K562 (cell line): Measurements from ENCODE around the gene ABCA13.

Experiments
- BHLHE40 ChIP-seq: IDR thresholded peaks from 2 replicates; pipeline ENCODE4 v1.6.1; 2011; ENCODE audit warnings: low read length, improper control_type of control experiment
- BMI1 ChIP-seq: fragments of 150-350 bp; IDR thresholded peaks from 2 replicates; pipeline ENCODE4 v1.6.1; 2014; ENCODE audit warnings: low read length
- CBX8 ChIP-seq: fragments of 200-600 bp; sonication (generic); IDR thresholded peaks from 2 replicates; pipeline ENCODE4 v1.6.1; 2012; ENCODE audit warnings: borderline replicate concordance, mixed run types, low read depth, mild to moderate bottlenecking, moderate library complexity, mixed read lengths, low read length, control low read depth, inconsistent platforms; ENCODE audit not compliant: poor library complexity, severe bottlenecking; ENCODE audit errors: extremely low read depth
- CEBPB ChIP-seq: fragments of 450-650 bp; IDR thresholded peaks from 2 replicates; pipeline ENCODE4 v1.6.1; 2016; ENCODE audit warnings: missing genetic modification characterization, missing compliant biosample characterization
- CREM ChIP-seq: IDR thresholded peaks from 2 replicates; pipeline ENCODE4 v1.6.1; 2014; ENCODE audit warnings: antibody characterized with exemption, low read depth
- EP300 ChIP-seq: IDR thresholded peaks from 2 replicates; pipeline ENCODE4 v1.6.1; 2012; ENCODE audit warnings: low read length, improper control_type of control experiment
- KLF6 ChIP-seq: fragments of 250-450 bp; sonication (Bioruptor Pico); IDR thresholded peaks from 2 replicates; pipeline ENCODE4 v1.4.0; 2020; ENCODE audit warnings: mild to moderate bottlenecking, moderate library complexity, borderline replicate concordance
- MAFF ChIP-seq: IDR thresholded peaks from 2 replicates; pipeline ENCODE4 v1.6.1; 2012; ENCODE audit warnings: low read length, improper control_type of control experiment
- ZBTB8A ChIP-seq: fragments of 450-650 bp; IDR thresholded peaks from 2 replicates; pipeline ENCODE4 v1.6.1; 2018; ENCODE audit warnings: mild to moderate bottlenecking, moderate library complexity; ENCODE audit not compliant: partially characterized antibody
- ZSCAN29 ChIP-seq: fragments of 450-650 bp; IDR thresholded peaks from 2 replicates; pipeline ENCODE4 v1.6.1; 2017
- TF ChIP-seq, protein P1 (sequence below), 2 experiments: fragments of 450-650 bp; formaldehyde crosslinking in 1 of 2; IDR thresholded peaks; 2 replicates each; pipeline versions ENCODE4 v1.4.0 to v1.6.1; 2014 to 2020; ENCODE audit warnings: mild to moderate bottlenecking in 2 of 2, borderline replicate concordance in 1 of 2, low read depth in 1 of 2
- TF ChIP-seq, protein P2 (sequence below): sonication (generic); formaldehyde crosslinking; IDR thresholded peaks from 2 replicates; pipeline ENCODE4 v1.8.1; 2023; ENCODE audit warnings: mild to moderate bottlenecking, missing genetic modification reagents
- TF ChIP-seq, protein P3 (sequence below): IDR thresholded peaks from 2 replicates; pipeline ENCODE4 v1.6.1; 2012; ENCODE audit warnings: low read depth, low read length, improper control_type of control experiment, borderline replicate concordance
- TF ChIP-seq, protein P4 (sequence below): sonication (generic); formaldehyde crosslinking; IDR thresholded peaks from 2 replicates; pipeline ENCODE4 v1.8.1; 2022; ENCODE audit warnings: missing genetic modification reagents

DNA sequence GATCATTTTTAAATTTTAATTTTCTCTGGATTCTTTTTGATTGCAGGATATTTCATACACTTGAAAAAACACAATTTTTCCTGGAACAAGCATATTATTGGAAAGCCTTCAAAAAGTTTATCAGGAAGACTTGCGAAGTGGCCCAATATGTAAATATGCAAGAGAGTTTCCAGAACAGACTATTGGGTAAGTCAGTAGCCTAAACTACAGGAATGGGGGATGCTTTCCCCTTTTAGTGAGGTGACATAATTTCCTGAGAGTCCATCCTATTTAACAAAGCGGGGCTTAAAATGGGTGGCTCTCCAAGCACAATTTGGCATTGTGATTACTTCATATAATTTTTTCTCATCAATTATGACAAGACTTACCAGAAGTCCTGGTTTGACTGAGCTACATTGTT lies 77.9 kb downstream of the ABCA13 start:
- TF ChIP-seq ZSCAN29 = no peak
- TF ChIP-seq, protein P1, sequence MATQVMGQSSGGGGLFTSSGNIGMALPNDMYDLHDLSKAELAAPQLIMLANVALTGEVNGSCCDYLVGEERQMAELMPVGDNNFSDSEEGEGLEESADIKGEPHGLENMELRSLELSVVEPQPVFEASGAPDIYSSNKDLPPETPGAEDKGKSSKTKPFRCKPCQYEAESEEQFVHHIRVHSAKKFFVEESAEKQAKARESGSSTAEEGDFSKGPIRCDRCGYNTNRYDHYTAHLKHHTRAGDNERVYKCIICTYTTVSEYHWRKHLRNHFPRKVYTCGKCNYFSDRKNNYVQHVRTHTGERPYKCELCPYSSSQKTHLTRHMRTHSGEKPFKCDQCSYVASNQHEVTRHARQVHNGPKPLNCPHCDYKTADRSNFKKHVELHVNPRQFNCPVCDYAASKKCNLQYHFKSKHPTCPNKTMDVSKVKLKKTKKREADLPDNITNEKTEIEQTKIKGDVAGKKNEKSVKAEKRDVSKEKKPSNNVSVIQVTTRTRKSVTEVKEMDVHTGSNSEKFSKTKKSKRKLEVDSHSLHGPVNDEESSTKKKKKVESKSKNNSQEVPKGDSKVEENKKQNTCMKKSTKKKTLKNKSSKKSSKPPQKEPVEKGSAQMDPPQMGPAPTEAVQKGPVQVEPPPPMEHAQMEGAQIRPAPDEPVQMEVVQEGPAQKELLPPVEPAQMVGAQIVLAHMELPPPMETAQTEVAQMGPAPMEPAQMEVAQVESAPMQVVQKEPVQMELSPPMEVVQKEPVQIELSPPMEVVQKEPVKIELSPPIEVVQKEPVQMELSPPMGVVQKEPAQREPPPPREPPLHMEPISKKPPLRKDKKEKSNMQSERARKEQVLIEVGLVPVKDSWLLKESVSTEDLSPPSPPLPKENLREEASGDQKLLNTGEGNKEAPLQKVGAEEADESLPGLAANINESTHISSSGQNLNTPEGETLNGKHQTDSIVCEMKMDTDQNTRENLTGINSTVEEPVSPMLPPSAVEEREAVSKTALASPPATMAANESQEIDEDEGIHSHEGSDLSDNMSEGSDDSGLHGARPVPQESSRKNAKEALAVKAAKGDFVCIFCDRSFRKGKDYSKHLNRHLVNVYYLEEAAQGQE (IDR thresholded peaks at IDR 0.05; ENCODE audit: borderline replicate concordance) = no peak
- TF ChIP-seq, protein P1 (CRISPR knock-in tag; IDR thresholded peaks at IDR 0.05; ENCODE audit: low read depth) = no peak
- no peak for TF ChIP-seq ZBTB8A
- TF ChIP-seq, protein P2, sequence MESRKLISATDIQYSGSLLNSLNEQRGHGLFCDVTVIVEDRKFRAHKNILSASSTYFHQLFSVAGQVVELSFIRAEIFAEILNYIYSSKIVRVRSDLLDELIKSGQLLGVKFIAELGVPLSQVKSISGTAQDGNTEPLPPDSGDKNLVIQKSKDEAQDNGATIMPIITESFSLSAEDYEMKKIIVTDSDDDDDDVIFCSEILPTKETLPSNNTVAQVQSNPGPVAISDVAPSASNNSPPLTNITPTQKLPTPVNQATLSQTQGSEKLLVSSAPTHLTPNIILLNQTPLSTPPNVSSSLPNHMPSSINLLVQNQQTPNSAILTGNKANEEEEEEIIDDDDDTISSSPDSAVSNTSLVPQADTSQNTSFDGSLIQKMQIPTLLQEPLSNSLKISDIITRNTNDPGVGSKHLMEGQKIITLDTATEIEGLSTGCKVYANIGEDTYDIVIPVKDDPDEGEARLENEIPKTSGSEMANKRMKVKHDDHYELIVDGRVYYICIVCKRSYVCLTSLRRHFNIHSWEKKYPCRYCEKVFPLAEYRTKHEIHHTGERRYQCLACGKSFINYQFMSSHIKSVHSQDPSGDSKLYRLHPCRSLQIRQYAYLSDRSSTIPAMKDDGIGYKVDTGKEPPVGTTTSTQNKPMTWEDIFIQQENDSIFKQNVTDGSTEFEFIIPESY (CRISPR knock-in tag) = no peak
- TF ChIP-seq, protein P3, sequence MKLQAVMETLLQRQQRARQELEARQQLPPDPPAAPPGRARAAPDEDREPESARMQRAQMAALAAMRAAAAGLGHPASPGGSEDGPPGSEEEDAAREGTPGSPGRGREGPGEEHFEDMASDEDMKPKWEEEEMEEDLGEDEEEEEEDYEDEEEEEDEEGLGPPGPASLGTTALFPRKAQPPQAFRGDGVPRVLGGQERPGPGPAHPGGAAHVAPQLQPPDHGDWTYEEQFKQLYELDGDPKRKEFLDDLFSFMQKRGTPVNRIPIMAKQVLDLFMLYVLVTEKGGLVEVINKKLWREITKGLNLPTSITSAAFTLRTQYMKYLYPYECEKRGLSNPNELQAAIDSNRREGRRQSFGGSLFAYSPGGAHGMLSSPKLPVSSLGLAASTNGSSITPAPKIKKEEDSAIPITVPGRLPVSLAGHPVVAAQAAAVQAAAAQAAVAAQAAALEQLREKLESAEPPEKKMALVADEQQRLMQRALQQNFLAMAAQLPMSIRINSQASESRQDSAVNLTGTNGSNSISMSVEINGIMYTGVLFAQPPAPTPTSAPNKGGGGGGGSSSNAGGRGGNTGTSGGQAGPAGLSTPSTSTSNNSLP = no peak
- TF ChIP-seq CEBPB = no peak
- no peak for TF ChIP-seq BMI1
- TF ChIP-seq CBX8 = no peak
- TF ChIP-seq CREM = no peak
- no peak for TF ChIP-seq BHLHE40
- no peak for TF ChIP-seq MAFF
- TF ChIP-seq KLF6 (CRISPR knock-in tag) = no peak
- TF ChIP-seq EP300 = no peak
- TF ChIP-seq, protein P4, sequence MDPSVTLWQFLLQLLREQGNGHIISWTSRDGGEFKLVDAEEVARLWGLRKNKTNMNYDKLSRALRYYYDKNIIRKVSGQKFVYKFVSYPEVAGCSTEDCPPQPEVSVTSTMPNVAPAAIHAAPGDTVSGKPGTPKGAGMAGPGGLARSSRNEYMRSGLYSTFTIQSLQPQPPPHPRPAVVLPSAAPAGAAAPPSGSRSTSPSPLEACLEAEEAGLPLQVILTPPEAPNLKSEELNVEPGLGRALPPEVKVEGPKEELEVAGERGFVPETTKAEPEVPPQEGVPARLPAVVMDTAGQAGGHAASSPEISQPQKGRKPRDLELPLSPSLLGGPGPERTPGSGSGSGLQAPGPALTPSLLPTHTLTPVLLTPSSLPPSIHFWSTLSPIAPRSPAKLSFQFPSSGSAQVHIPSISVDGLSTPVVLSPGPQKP (CRISPR knock-in tag) = no peak
